Measurements from ENCODE around the gene TMTC1.

TMTC1 gene

GRCh38 chr12:29534935-29535334 is 248.8 kb downstream of the TMTC1 start:
- Histone ChIP-seq H3K27ac (no peak overlapping the region), H3K9ac (no peak overlapping the region), H3K36me3 (no peaks in the 10 kb centered on the region), H3K27me3 (no peaks in the 10 kb centered on the region), H3K4me1 (no peaks in the 10 kb centered on the region), H3K4me2 (no peak overlapping the region), H3K4me3 (no peak overlapping the region), H4K20me1 (no peaks in the 10 kb centered on the region), H3K9me3 (no peaks in the 10 kb centered on the region)
- no peak for TF ChIP-seq Cebpa-rat (IDR thresholded peaks at IDR 0.05)

GRCh38 chr12:29533815-29534489 is 249.8 kb downstream of the TMTC1 start:
- no peak overlapping the region for H3K9ac ChIP-seq
- H3K36me3 ChIP-seq: no peaks in the 10 kb centered on the region
- no peak overlapping the region for H3K27ac ChIP-seq
- no peaks in the 10 kb centered on the region for H3K27me3 ChIP-seq
- H3K4me2 ChIP-seq: no peak overlapping the region
- no peaks in the 10 kb centered on the region for H3K4me1 ChIP-seq
- no peak overlapping the region for H3K4me3 ChIP-seq
- no peaks in the 10 kb centered on the region for H4K20me1 ChIP-seq
- no peaks in the 10 kb centered on the region for H3K9me3 ChIP-seq
- TF ChIP-seq Cebpa-rat (IDR thresholded peaks at IDR 0.05): no peak

DNA sequence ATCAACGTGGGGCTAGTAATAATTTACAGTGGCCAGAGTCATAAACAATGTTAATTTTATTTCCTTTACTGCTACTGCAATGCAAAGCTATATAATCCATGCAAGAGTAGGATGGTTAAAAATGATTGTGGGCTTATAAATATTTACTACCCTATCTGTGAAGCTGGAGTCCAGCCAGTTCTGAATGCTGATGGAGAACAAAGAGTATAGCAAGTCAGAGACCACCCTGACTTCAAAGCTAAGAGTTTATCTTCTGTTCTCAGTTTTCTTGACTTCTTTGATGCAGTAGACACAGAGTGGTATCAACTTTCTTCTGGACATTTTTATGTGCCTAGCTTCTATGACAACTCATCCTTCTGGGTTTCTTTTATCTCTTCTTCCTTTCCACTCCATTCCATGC is 252.3 kb downstream of the TMTC1 start:
- TF ChIP-seq Cebpa-rat (IDR thresholded peaks at IDR 0.05): no peak
- Histone ChIP-seq H3K9me3 (no peaks in the 10 kb centered on the region), H3K36me3 (no peaks in the 10 kb centered on the region), H3K27ac (no peak overlapping the region), H3K4me3 (no peak overlapping the region), H3K9ac (no peak overlapping the region), H3K4me1 (no peaks in the 10 kb centered on the region), H3K27me3 (no peaks in the 10 kb centered on the region), H3K4me2 (no peak overlapping the region), H4K20me1 (no peaks in the 10 kb centered on the region)

- H3K9me3 ChIP-seq: no peaks in the 10 kb centered on the region
- H3K27me3 ChIP-seq: no peaks in the 10 kb centered on the region
- H3K27ac ChIP-seq: no peak overlapping the region
- H3K4me3 ChIP-seq: no peak overlapping the region
- H3K9ac ChIP-seq: no peak overlapping the region
- no peaks in the 10 kb centered on the region for H3K36me3 ChIP-seq
- H3K4me2 ChIP-seq: no peak overlapping the region
- TF ChIP-seq Cebpa-rat (IDR thresholded peaks at IDR 0.05): no peak
- no peaks in the 10 kb centered on the region for H4K20me1 ChIP-seq
- H3K4me1 ChIP-seq: no peaks in the 10 kb centered on the region
Observed at GRCh38 chr12:29530436-29530835, 253.3 kb downstream of the TMTC1 start.

GRCh38 chr12:29528161-29528560 is 255.6 kb downstream of the TMTC1 start:
- no peak for TF ChIP-seq Cebpa-rat (IDR thresholded peaks at IDR 0.05)
- Histone ChIP-seq H3K4me1 (no peaks in the 10 kb centered on the region), H3K9me3 (no peaks in the 10 kb centered on the region), H3K4me2 (no peak overlapping the region), H3K27ac (no peak overlapping the region), H3K27me3 (no peaks in the 10 kb centered on the region), H3K4me3 (no peak overlapping the region), H4K20me1 (no peaks in the 10 kb centered on the region), H3K9ac (no peak overlapping the region), H3K36me3 (no peaks in the 10 kb centered on the region)

DNA sequence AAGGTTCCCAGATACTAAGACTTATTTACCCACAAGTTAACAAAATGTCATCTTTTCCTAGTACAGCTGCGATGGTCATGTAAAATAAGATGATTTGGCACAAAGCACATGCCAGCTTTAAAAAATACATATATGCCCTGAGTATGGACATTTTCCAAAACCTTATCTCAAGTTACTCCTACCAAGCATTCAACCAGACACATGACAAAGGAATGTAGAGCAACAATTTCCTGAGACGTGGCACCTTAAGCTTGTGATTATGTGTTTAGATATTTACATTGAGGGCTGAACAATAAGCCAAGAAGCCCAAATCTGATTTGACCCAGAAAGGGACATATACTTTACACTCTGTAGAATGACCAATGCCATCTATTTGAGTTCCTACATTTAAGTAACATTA is 261.8 kb downstream of the TMTC1 start:
- no peak for TF ChIP-seq Cebpa-rat (IDR thresholded peaks at IDR 0.05)
- no peak overlapping the region for H3K27ac ChIP-seq

GRCh38 chr12:29519585-29520182 is 264.1 kb downstream of the TMTC1 start:
- Histone ChIP-seq H3K9me3 (no peaks in the 10 kb centered on the region), H4K20me1 (no peaks in the 10 kb centered on the region), H3K4me1 (no peaks in the 10 kb centered on the region), H3K9ac (no peak overlapping the region), H3K4me3 (no peak overlapping the region), H3K4me2 (no peak overlapping the region), H3K36me3 (no peaks in the 10 kb centered on the region), H3K27me3 (no peaks in the 10 kb centered on the region), H3K27ac (no peak overlapping the region)
- TF ChIP-seq Cebpa-rat (IDR thresholded peaks at IDR 0.05): no peak

More for the DNA sequence above, 261.8 kb downstream of the TMTC1 start:
- Histone ChIP-seq H3K36me3 (no peaks in the 10 kb centered on the region), H3K9me3 (no peaks in the 10 kb centered on the region), H3K27me3 (no peaks in the 10 kb centered on the region), H3K4me2 (no peak overlapping the region), H4K20me1 (no peaks in the 10 kb centered on the region), H3K4me3 (no peak overlapping the region), H3K9ac (no peak overlapping the region), H3K4me1 (no peaks in the 10 kb centered on the region)

- Histone ChIP-seq H3K27me3 (no peaks in the 10 kb centered on the region; the same call in 1 of the 2 replicates), H3K4me3 (no peak overlapping the region), H3K4me1 (no peaks in the 10 kb centered on the region), H3K9ac (no peak overlapping the region), H3K36me3 (no peaks in the 10 kb centered on the region), H3K27ac (no peak overlapping the region), H3K9me3 (no peaks in the 10 kb centered on the region), H3K4me2 (no peak overlapping the region), H4K20me1 (no peaks in the 10 kb centered on the region)
- TF ChIP-seq Cebpa-rat (IDR thresholded peaks at IDR 0.05): no peak
Observed at GRCh38 chr12:29518407-29518806, 265.3 kb downstream of the TMTC1 start.

DNA sequence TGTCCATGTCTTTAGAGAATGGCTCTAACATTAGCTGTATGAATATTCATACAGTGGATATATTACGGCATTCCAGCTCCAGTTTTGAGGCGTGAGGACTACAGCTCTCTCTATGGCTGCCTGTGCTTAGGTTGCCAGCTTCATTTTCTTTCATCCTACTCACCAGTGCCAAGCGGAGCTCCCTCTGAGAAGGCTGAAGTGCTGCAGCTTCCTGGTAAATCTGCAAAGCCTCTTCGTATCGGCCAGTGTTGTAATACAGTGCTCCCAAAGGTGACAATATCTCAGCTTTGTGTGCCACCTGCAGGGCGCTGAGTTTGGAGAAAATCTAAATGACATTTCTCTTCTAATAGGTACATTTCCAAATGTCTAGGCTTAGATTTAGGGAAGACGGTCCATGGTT is 266.5 kb downstream of the TMTC1 start:
- Histone ChIP-seq H3K4me2 (no peak overlapping the region), H3K9me3 (no peaks in the 10 kb centered on the region), H3K4me3 (no peak overlapping the region), H3K36me3 (no peaks in the 10 kb centered on the region), H3K27me3 (no peaks in the 10 kb centered on the region; the same call in 1 of the 2 replicates), H4K20me1 (no peaks in the 10 kb centered on the region), H3K27ac (no peak overlapping the region), H3K4me1 (no peaks in the 10 kb centered on the region), H3K9ac (no peak overlapping the region)
- TF ChIP-seq Cebpa-rat (IDR thresholded peaks at IDR 0.05): no peak

- Histone ChIP-seq H3K9ac (no peak overlapping the region), H3K4me3 (no peak overlapping the region), H3K27ac (no peak overlapping the region), H3K9me3 (no peaks in the 10 kb centered on the region), H3K4me2 (no peak overlapping the region), H3K4me1 (no peaks in the 10 kb centered on the region), H3K27me3 (no peaks in the 10 kb centered on the region; the same call in 1 of the 2 replicates), H3K36me3 (no peaks in the 10 kb centered on the region), H4K20me1 (no peaks in the 10 kb centered on the region)
- TF ChIP-seq Cebpa-rat (IDR thresholded peaks at IDR 0.05): no peak
Observed at GRCh38 chr12:29516431-29516875, 267.3 kb downstream of the TMTC1 start.
